GM13976 (cell line): ENCODE measurements around the gene TIGD3.

Source experiments
- DNase-seq: peaks from one replicate; pipeline ENCODE4 v3.0.0; 2012; ENCODE audit warnings: low spot score
- in situ Hi-C: fragments of 300-500 bp; cut with MboI; formaldehyde crosslinking; loops from one replicate; pipeline ENCODE4 v1.12.0; 2022; ENCODE audit warnings: low sequenced_read_pairs, mixed read lengths, inconsistent platforms; ENCODE audit not compliant: unreplicated experiment
- TF ChIP-seq, protein P1 (sequence below): IDR thresholded peaks from 2 replicates; pipeline ENCODE4 v1.5.1; 2012; ENCODE audit warnings: borderline replicate concordance, mild to moderate bottlenecking; ENCODE audit not compliant: insufficient read depth; ENCODE audit errors: extremely low read depth, missing control alignments, control extremely low read depth

The TIGD3 gene

GRCh38 chr11:65393513-65394079, 39.0 kb downstream of the TIGD3 start:
- DNase-seq: peak; percentile 27
- in situ Hi-C loops: no loop called here
- TF ChIP-seq, protein P1, sequence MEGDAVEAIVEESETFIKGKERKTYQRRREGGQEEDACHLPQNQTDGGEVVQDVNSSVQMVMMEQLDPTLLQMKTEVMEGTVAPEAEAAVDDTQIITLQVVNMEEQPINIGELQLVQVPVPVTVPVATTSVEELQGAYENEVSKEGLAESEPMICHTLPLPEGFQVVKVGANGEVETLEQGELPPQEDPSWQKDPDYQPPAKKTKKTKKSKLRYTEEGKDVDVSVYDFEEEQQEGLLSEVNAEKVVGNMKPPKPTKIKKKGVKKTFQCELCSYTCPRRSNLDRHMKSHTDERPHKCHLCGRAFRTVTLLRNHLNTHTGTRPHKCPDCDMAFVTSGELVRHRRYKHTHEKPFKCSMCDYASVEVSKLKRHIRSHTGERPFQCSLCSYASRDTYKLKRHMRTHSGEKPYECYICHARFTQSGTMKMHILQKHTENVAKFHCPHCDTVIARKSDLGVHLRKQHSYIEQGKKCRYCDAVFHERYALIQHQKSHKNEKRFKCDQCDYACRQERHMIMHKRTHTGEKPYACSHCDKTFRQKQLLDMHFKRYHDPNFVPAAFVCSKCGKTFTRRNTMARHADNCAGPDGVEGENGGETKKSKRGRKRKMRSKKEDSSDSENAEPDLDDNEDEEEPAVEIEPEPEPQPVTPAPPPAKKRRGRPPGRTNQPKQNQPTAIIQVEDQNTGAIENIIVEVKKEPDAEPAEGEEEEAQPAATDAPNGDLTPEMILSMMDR: no peak

GRCh38 chr11:65394125-65394536, 39.6 kb downstream of the TIGD3 start:
- no peak for DNase-seq
- TF ChIP-seq, protein P1: no peak

DNA sequence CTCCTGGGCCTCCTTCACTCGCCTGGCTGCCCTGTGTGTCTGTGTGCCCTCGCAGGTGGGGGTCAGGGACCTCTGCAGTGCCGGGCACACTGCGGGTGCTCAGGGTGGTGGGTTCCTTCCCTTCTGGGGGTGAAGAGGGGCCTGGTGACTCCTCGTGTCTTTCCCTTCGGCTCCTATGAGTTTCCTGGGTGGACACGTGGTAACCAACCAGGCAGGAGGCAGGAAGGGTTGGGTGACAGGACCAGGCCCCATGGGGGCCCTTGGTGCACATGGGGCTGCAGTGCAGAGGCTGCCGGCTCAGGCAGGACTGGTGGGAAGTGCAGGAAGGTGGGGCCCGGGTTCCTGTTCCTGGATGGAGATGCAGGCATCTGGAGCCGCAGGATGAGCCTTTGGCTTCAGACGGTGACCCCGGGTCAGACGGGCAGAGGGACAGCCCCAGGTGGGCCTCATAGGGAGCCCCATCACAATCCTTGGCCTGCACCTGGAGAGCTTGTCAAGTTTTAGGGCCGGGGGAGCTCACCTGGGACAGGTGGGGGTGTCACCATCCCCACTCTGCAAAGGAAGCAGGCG, 41.5 kb downstream of the TIGD3 start:
- DNase-seq: no peak
- in situ Hi-C loops: no loop called here
- TF ChIP-seq, protein P1: no peak

More at GRCh38 chr11:65394125-65394536, 39.6 kb downstream of the TIGD3 start:
- in situ Hi-C loops: no loop called here

GRCh38 chr11:65396769-65397745, 42.5 kb downstream of the TIGD3 start:
- DNase-seq: no peak
- in situ Hi-C loops: no loop called here
- TF ChIP-seq, protein P1: no peak

DNA sequence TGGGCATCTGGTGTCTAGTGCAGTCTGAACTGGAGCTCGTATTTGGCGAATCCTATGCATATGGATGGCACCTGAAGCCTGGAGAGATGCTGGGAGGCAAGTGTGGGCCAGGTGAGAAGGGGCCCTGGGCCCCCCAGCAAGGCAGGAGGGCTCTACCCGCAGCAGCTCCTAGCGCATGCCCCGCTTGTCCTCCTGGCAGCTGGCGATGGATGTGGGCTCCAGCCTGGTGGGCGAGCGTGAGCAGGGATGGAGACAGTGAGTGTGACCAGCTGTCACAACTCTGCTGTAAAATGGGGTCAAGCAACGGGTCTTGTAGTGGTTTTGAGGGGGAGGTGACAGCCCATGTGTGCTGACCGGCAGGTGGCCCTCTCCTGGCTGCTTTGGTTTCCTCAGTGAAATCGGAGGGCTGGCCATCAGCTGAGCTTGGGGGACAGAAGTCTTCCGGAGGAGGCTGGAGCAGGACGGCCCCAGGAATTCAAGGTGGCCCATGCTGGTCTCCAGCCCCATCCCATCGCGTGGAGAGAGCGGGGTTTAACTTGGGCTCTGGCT, 43.9 kb downstream of the TIGD3 start:
- DNase-seq: no peak
- TF ChIP-seq, protein P1: no peak
- in situ Hi-C loops: no loop called here

GRCh38 chr11:65399249-65399648, 44.7 kb downstream of the TIGD3 start:
- in situ Hi-C loops: no loop called here
- TF ChIP-seq, protein P1: no peak

More at GRCh38 chr11:65399249-65399648, 44.7 kb downstream of the TIGD3 start:
- DNase-seq: no peak
